ENCODE data around the gene BABAM2. TPM values are rescaled to one million over a fixed set of nuclear protein-coding genes. Genes with fewer than 3 reads are reported as not detected.

BABAM2 gene
- total and polyA plus RNA-seq, 2 of the 4 experiments (the other 2 are of a cell fraction) = 20.9 to 23.1 TPM

DNA sequence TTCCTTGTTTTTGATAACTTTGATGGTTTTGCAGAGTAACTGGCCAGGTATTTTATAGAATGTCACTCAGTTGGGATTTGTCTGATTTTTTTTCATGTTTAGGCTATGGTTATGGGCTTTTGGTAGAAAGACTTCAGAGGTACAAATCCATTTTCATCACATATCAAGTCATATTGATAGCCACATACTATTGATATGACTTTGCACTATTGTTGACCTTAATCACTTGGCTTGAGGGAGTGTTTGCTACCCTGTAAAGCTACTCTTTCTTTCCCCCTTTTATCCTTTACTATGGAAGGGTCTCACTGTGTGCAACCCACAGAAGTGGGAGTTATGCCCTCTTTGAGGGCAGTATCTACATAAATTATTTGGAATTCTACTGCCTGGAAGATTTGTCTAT, 109.8 kb downstream of the BABAM2 start:
- ATAC-seq (ENCODE audit: low read depth) (no peak), DNase-seq (no peak)
- H4K20me1 ChIP-seq (ENCODE audit: insufficient read depth, low read length) = no peaks in the 10 kb centered on the region
- no peak overlapping the region for H3K4me3 ChIP-seq (ENCODE audit: insufficient read depth, low read depth, low read length)
- H3K9me3 ChIP-seq (ENCODE audit: control insufficient read depth, insufficient read depth, low read length) = no peaks in the 10 kb centered on the region; the same call in 1 of the 2 replicates
- ChIA-PET POLR2A (ENCODE audit: unreplicated experiment) (no interaction called here), CTCF (no interaction called here)
- H4K8ac ChIP-seq (ENCODE audit: low read depth in 2 of 2, low read length in 2 of 2) = no peak overlapping the region
- in situ Hi-C loops (cut with MboI; ENCODE audit: low sequenced_read_pairs) (no loop called here), dilution Hi-C loops (cut with HindIII; ENCODE audit: low sequenced_read_pairs, unreplicated experiment) (no loop called here), intact Hi-C loops (cut with micrococcal nuclease) (loop anchor here (1.0 kb wide), 1 partner anchor 34 kb away; no protein-coding TSS in a partner anchor)
- H3K79me1 ChIP-seq (ENCODE audit: low read depth in 1 of 2, low read length in 2 of 2) = peaks cover 0 to 6% of the 10 kb centered on the region in 2 experiments; a peak in 2 of 4 replicates
- H4K91ac ChIP-seq (ENCODE audit: insufficient read depth, low read depth, low read length) = no peak overlapping the region
- no peak overlapping the region for H2AFZ ChIP-seq (replicated peaks; ENCODE audit: low read length, poor library complexity)
- no peak overlapping the region for H3K18ac ChIP-seq (ENCODE audit: low read depth, low read length)
- no peak overlapping the region for H3K9ac ChIP-seq (ENCODE audit: low read depth, low read length)
- H2BK20ac ChIP-seq (ENCODE audit: low read depth, low read length) = no peak overlapping the region
- H3K14ac ChIP-seq (replicated peaks; ENCODE audit: low read depth, low read length) = no peak overlapping the region
- H3K27me3 ChIP-seq (ENCODE audit: control insufficient read depth, insufficient read depth, low read length) = no peaks in the 10 kb centered on the region
- no peak overlapping the region for H4K5ac ChIP-seq (ENCODE audit: low read depth, low read length)
- TF ChIP-seq SMC3 (IDR thresholded peaks at IDR 0.05; ENCODE audit: low read depth, low read length) (no peak), MAZ (IDR thresholded peaks at IDR 0.05; ENCODE audit: borderline replicate concordance, low read depth, low read length) (no peak), USF2 (IDR thresholded peaks at IDR 0.05; ENCODE audit: low read depth, low read length) (no peak), BHLHE40 (IDR thresholded peaks at IDR 0.05; ENCODE audit: low read depth, low read length) (no peak), FOS (IDR thresholded peaks at IDR 0.05; ENCODE audit: low read depth, low read length) (no peak), MAFK (IDR thresholded peaks at IDR 0.05; ENCODE audit: low read depth, low read length) (no peak), RFX5 (IDR thresholded peaks at IDR 0.05; ENCODE audit: low read depth, low read length) (no peak), POLR2A (IDR thresholded peaks at IDR 0.05; ENCODE audit: low read depth, low read length) (no peak), RAD21 (IDR thresholded peaks at IDR 0.05; ENCODE audit: low read length) (no peak), CHD1 (IDR thresholded peaks at IDR 0.05; ENCODE audit: low read depth, low read length) (no peak), CEBPB (IDR thresholded peaks at IDR 0.05; ENCODE audit: low read depth, low read length) (no peak), NFE2L2 (IDR thresholded peaks at IDR 0.05; ENCODE audit: low read depth, low read length) (no peak), MXI1 (IDR thresholded peaks at IDR 0.05; ENCODE audit: borderline replicate concordance, low read depth, low read length) (no peak), ELK1 (IDR thresholded peaks at IDR 0.05; ENCODE audit: borderline replicate concordance, low read depth, low read length) (no peak), RCOR1 (IDR thresholded peaks at IDR 0.05; ENCODE audit: insufficient replicate concordance, low read length) (no peak)
- TF ChIP-seq, protein P1, sequence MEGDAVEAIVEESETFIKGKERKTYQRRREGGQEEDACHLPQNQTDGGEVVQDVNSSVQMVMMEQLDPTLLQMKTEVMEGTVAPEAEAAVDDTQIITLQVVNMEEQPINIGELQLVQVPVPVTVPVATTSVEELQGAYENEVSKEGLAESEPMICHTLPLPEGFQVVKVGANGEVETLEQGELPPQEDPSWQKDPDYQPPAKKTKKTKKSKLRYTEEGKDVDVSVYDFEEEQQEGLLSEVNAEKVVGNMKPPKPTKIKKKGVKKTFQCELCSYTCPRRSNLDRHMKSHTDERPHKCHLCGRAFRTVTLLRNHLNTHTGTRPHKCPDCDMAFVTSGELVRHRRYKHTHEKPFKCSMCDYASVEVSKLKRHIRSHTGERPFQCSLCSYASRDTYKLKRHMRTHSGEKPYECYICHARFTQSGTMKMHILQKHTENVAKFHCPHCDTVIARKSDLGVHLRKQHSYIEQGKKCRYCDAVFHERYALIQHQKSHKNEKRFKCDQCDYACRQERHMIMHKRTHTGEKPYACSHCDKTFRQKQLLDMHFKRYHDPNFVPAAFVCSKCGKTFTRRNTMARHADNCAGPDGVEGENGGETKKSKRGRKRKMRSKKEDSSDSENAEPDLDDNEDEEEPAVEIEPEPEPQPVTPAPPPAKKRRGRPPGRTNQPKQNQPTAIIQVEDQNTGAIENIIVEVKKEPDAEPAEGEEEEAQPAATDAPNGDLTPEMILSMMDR (conservative IDR thresholded peaks at IDR 0.05; ENCODE audit: low read depth, low read length) = no peak
- no peak overlapping the region for H3K23ac ChIP-seq (ENCODE audit: low read depth, low read length)
- H2BK15ac ChIP-seq (ENCODE audit: low read depth, low read length) = no peak overlapping the region
- no peak overlapping the region for H2BK120ac ChIP-seq (ENCODE audit: low read depth, low read length)
- peaks cover 4% of the 10 kb centered on the region for H3K4me1 ChIP-seq (ENCODE audit: control insufficient read depth, insufficient read depth, low read length)
- no peak overlapping the region for H3K4me2 ChIP-seq (ENCODE audit: low read depth, low read length)
- BruUV-seq (replicated peaks) = no TSS peak
- no peak overlapping the region for H2AK5ac ChIP-seq (ENCODE audit: low read depth, low read length)
- H2BK5ac ChIP-seq (ENCODE audit: low read depth, low read length, poor library complexity, severe bottlenecking) = no peak overlapping the region
- H3K4ac ChIP-seq (ENCODE audit: low read depth, low read length) = no peak overlapping the region
- H2AK9ac ChIP-seq (replicated peaks; ENCODE audit: low read depth, low read length, poor library complexity) = no peak overlapping the region
- H3K27ac ChIP-seq (ENCODE audit: insufficient read depth, low read length) = no peak overlapping the region
- no peak overlapping the region for H3K56ac ChIP-seq (ENCODE audit: extremely low read depth, insufficient read depth, low read length)
- no peaks in the 10 kb centered on the region for H3K36me3 ChIP-seq (ENCODE audit: control insufficient read depth, insufficient read depth, low read length)
- H3K9me1 ChIP-seq (ENCODE audit: insufficient read depth, low read length) = no peaks in the 10 kb centered on the region
